Measurements from ENCODE around the gene GNG7.
"Not testable (repeated sequence)": the region's sequence is repeated elsewhere in the genome, so short reads cannot be mapped to it uniquely, and the experiment has no call there.

GNG7 gene

DNA sequence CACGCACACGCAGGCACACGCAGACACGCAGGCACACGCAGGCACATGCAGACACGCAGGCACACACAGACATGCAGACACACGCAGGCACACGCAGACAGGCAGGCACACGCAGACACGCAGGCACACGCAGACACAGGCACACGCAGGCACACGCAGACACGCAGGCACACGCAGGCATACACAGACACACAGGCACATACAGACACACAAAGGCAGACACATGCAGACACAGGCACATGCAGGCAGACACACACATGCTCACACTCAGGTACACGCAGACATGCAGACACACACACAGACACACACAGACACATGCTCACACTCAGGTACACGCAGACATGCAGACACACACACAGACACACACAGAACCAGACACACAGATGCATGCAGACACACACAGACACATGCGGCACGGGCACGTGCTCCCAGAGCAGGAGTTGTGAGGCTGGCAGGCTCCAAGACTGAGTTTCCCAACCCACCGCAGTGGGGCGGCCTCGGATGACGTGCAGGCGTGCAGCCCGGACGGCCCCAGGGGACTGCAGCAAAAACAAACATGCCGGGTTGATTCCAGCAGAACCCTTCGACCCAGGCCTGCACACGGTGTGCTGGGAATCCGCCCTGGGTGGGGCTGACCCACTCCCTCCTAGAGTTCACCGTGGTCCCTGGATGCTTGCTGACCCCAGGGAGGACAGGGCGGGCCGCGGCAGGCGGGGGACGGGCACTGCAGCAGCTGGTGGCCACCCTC is 126.6 kb downstream of the GNG7 start:
- no peaks in the 10 kb centered on the region for H3K9me3 Mint-ChIP-seq
- no peak for DNase-seq
- H3K4me1 Mint-ChIP-seq (ENCODE audit: low read depth in 2 of 2) = peaks cover 0 to 2% of the 10 kb centered on the region in 2 donors
- peaks cover 6 to 9% of the 10 kb centered on the region in 2 donors for H3K27me3 Mint-ChIP-seq
- no peak overlapping the region for H3K4me3 Mint-ChIP-seq
- H3K36me3 Mint-ChIP-seq (ENCODE audit: insufficient read depth) = no peaks in the 10 kb centered on the region
- ATAC-seq (replicated peaks) = no peak
- H3K27ac Mint-ChIP-seq = no peak overlapping the region

DNA sequence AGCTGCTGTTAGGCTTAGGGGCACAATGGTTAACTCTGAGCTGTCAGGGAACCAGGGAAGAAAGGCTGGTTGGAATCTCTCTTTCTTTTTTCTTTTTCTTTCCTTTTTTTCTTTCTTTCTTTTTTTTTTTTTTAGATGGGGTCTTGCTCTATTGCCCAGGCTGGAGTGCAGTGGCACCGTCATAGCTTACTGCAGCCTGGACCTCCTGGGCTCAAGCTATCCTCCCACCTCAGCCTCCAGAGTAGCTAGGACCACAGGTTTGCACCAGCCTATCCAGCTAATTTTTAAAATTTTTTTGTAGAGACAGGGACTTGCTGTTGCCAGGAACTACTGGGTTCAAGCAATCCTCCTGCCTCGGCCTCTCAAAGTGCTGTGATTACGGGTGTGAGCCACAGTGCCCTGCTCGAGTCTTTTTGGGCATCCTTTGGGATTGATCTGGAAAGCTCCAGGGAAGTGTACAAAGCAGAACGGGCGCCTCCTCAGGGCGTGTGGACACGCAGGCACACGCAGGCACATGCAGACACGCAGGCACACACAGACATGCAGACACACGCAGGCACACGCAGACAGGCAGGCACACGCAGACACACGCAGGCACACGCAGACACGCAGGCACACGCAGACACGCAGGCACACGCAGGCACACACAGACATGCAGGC is 127.4 kb downstream of the GNG7 start:
- Mint-ChIP-seq H3K36me3 (ENCODE audit: insufficient read depth) (no peaks in the 10 kb centered on the region), H3K4me3 (no peak overlapping the region), H3K4me1 (ENCODE audit: low read depth in 2 of 2) (peaks cover 0 to 2% of the 10 kb centered on the region in 2 donors), H3K27ac (no peak overlapping the region), H3K27me3 (peaks cover 6 to 9% of the 10 kb centered on the region in 2 donors), H3K9me3 (no peaks in the 10 kb centered on the region)
- no peak for ATAC-seq (replicated peaks)
- no peak for DNase-seq

DNA sequence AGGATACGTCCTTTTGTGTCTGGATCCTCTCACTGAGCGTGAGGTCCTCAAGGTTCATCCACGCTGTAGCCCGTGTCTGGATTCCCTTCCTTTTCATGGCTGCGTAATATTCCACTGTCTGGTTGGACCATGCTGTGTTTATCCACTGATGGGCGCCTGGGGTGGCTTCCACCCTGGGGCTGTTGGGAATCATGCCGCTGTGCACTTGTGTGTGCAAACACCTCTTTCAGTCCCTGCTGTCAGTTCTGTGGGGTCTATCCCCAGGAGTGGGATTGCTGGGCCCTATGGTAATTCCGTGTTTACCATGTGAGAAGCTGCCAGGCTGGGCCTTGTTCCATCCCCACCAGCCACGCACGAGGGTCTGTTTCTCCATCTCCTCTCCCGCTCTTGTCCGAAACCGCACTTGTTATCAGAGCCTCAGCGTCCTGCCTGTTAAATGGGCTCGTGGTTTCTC is 128.0 kb downstream of the GNG7 start:
- H3K27me3 Mint-ChIP-seq = peaks cover 6 to 9% of the 10 kb centered on the region in 2 donors
- no peaks in the 10 kb centered on the region for H3K9me3 Mint-ChIP-seq
- no peak overlapping the region for H3K4me3 Mint-ChIP-seq
- H3K4me1 Mint-ChIP-seq (ENCODE audit: low read depth in 2 of 2) = peaks cover 0 to 2% of the 10 kb centered on the region in 2 donors
- DNase-seq (no peak), ATAC-seq (replicated peaks) (no peak)
- H3K27ac Mint-ChIP-seq = peak overlapping the region in 1 of 2 donors; percentile 38
- no peaks in the 10 kb centered on the region for H3K36me3 Mint-ChIP-seq (ENCODE audit: insufficient read depth)

DNA sequence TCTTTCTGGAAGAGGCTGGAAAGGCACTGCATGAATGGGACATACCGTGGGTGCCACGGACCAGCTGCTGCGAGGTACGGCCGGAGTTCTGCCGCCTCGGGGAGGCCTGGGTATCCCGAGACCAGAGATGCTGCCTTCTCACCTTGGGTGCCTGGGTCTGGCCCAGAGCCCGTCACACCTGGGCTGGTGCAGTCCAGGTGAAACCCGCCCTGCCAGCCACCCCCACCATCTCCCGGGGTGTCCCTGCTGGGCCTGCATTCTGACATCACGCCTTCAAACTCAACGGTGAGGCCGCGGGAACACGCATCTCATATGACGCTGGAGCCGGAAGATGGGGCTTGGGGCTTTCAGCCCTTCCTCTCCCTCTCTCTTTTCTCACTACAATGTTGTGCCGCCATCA is 128.6 kb downstream of the GNG7 start:
- Mint-ChIP-seq H3K9me3 (no peaks in the 10 kb centered on the region), H3K27me3 (peaks cover 6 to 9% of the 10 kb centered on the region in 2 donors), H3K4me1 (ENCODE audit: low read depth in 2 of 2) (no peaks in the 10 kb centered on the region), H3K4me3 (no peak overlapping the region), H3K27ac (peak overlapping the region in 1 of 2 donors; percentile 38), H3K36me3 (ENCODE audit: insufficient read depth) (no peaks in the 10 kb centered on the region)
- DNase-seq = no peak
- no peak for ATAC-seq (replicated peaks)

DNA sequence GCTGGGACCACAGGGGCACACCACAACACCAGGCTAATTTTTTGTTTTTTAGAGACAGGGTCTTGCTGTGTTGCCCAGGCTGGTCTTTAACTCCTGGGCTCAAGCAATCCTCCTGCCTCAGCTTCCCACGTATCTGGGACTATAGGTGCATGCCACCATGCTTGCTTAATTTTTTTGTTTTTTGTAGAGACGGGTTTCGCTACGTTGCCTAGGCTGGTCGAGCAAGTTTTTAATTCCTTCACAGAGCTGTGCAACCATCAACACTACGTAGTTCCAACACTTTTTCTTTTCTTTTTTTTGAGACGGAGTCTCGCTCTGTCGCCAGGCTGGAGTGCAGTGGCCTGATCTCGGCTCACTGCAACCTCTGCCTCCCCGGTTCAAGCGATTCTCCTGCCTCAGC is 130.3 kb downstream of the GNG7 start:
- not testable (repeated sequence) for DNase-seq; H3K36me3 Mint-ChIP-seq (ENCODE audit: insufficient read depth); H3K4me3 Mint-ChIP-seq; H3K27me3 Mint-ChIP-seq; H3K27ac Mint-ChIP-seq; ATAC-seq (replicated peaks); H3K9me3 Mint-ChIP-seq
- peaks cover 0 to 10% of the 10 kb centered on the region in 2 donors for H3K4me1 Mint-ChIP-seq (ENCODE audit: low read depth in 2 of 2)

DNA sequence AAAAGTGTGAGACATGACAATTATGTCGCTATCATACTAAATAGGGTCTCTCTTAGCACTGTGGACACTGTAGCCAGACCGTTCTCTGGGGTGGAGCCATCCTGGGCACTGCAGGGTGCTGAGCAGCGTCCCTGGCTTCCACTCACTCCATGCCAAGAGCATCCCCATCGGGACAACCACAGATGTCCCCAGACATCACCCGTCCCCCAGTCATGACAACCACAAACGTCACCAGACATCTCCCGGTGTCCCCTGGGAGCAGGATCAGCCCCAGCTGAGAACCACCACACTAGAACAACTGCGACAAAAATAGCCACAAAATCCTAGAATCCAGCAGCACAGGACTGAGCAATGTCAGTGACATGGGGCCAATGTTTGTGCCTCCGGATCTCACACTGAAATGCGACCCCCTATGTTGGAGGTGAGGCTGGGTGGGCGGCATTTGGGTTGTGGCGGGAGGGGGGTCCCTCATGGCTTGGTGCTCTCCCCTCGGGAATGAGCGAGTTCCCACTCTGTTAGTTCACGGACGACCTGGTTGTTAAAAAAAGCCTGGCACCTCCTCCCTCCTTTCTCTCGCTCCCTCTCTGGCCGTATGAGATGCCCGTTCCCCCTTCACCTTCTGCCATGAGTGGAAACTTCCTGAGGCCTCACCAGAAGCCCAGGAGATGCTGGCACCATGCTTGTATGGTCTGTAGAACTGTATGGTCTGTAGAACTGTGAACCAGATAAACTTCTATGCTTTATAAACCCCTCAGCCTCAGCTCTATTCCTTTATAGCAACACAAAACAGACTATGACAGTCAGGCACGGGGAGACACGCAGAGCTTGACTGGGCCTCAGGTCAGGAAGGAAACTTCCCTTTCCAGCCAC is 132.7 kb downstream of the GNG7 start:
- Mint-ChIP-seq H3K27ac (peak overlapping the region in 1 of 2 donors; percentile 46), H3K9me3 (no peaks in the 10 kb centered on the region), H3K36me3 (ENCODE audit: insufficient read depth) (no peaks in the 10 kb centered on the region), H3K27me3 (no peaks in the 10 kb centered on the region), H3K4me3 (no peak overlapping the region), H3K4me1 (ENCODE audit: low read depth in 2 of 2) (peaks cover 0 to 10% of the 10 kb centered on the region in 2 donors)
- ATAC-seq (replicated peaks) = no peak
- DNase-seq = no peak

DNA sequence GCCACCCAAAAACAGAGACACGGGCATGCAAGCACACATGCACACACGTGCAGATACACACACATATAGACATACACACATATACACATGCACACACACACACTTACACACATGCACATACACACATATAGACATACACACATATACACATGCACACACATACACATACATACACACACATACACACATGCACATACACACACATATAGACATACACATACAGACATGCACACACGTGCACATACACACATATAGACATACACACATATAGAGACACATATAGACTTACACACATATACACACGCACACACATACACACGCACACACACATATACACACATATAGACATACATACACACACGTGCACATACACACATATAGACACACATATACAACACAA is 134.5 kb downstream of the GNG7 start:
- H3K27ac Mint-ChIP-seq = no peak overlapping the region

DNA sequence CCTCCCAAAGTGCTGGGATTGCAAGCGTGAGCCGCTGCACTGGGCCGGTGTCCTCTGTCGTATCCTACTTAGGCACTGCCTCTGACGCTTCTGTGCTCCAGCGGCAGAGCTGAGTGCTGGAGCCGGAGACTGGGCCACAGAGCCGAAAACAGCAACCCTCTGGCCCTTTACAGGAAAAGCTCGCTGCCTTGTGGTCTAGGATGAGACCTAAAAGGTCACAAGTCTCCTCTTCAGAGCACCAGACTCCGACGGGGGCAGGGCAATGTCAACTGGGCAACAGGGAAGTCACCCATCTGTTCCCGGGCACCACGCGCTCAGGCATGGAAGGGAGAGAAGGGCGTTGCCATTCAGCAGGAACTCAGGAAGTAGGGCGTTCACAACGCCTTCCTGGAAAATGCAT is 134.9 kb downstream of the GNG7 start:
- Mint-ChIP-seq H3K9me3 (no peaks in the 10 kb centered on the region), H3K4me3 (peak overlapping the region in 1 of 2 donors; percentile 13), H3K27me3 (no peaks in the 10 kb centered on the region), H3K27ac (no peak overlapping the region), H3K36me3 (ENCODE audit: insufficient read depth) (no peaks in the 10 kb centered on the region), H3K4me1 (ENCODE audit: low read depth in 2 of 2) (peaks cover under 1 to 14% of the 10 kb centered on the region in 2 donors)
- ATAC-seq (replicated peaks) = peak; percentile 24
- DNase-seq = no peak

More for the DNA sequence above, 134.5 kb downstream of the GNG7 start:
- Mint-ChIP-seq H3K9me3 (no peaks in the 10 kb centered on the region), H3K4me1 (ENCODE audit: low read depth in 2 of 2) (peaks cover 0 to 12% of the 10 kb centered on the region in 2 donors), H3K36me3 (ENCODE audit: insufficient read depth) (no peaks in the 10 kb centered on the region), H3K4me3 (no peak overlapping the region), H3K27me3 (no peaks in the 10 kb centered on the region)
- no peak for DNase-seq
- ATAC-seq (replicated peaks) = no peak

DNA sequence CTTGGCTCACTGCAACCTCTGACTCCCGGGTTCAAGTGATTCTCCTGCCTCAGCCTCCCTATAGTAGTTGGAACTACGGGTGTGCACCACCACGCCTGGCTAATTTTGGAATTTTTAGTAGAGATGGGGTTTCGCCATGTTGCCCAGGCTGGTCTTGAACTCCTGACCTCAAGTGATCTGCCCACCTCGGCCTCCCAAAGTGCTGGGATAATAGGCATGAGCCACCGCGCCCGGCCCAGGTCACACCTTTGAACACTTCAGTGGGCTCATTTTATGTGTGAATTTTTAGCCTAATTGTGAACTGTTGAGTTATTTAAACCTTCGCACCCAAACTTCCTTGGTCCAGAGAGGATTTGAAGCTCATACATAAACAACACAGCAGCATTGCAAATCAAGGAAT is 138.9 kb downstream of the GNG7 start:
- H3K27ac Mint-ChIP-seq = peak overlapping the region in 1 of 2 donors; percentile 51
- ATAC-seq (replicated peaks); DNase-seq; H3K9me3 Mint-ChIP-seq; H3K27me3 Mint-ChIP-seq; H3K36me3 Mint-ChIP-seq (ENCODE audit: insufficient read depth): not testable (repeated sequence)
- H3K4me3 Mint-ChIP-seq = peak overlapping the region; percentile 82 to 89
- peaks cover 10 to 23% of the 10 kb centered on the region in 2 donors for H3K4me1 Mint-ChIP-seq (ENCODE audit: low read depth in 2 of 2)

DNA sequence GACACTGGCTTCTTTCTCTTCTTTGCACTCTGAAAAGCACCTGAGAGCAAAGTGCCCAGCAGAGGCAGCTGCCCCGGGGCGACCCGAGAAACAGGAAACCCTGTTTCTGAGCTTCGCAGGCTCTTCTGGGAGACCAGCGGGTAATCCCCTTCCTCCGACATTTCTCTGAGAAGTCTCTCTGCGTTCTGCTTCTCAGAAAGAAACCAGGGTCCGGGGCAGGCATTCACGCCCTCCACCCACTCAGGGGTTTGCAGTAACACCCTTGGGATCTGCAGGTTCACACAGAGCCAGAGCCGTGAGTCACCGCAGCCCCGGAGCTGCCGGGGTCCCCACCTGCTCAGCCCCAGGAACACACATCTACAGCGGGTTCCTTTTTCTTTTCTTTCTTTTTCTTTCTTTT is 140.6 kb downstream of the GNG7 start:
- Mint-ChIP-seq H3K4me1 (ENCODE audit: low read depth in 2 of 2) (peaks cover 12 to 16% of the 10 kb centered on the region in 2 donors), H3K27ac (peak overlapping the region; percentile 92 to 94), H3K36me3 (ENCODE audit: insufficient read depth) (peaks cover 2% of the 10 kb centered on the region), H3K9me3 (no peaks in the 10 kb centered on the region), H3K27me3 (no peaks in the 10 kb centered on the region), H3K4me3 (peak overlapping the region; percentile 82 to 89)
- ATAC-seq (replicated peaks) (peak; percentile 94), DNase-seq (peak; percentile 53 to 59 (median 55))

DNA sequence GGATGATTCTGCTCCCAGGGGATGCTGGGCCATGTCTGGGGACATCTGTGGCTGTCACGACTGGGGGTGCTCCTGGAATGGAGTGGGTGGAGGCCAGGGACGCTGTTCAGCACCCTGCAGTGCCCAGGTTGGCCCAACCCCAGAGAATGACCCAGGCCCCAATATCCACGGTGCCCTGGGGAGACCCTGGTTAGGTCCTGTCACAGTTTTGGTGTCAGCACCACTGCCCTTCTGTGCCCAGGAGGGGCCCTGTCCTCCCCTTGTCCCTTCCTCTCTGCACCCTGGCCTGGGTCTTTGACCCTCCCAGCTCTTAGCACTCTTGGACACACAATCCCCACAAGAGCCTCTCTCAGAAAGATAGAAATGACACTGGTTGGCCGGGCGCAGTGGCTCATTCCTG is 141.3 kb downstream of the GNG7 start:
- DNase-seq = no peak
- Mint-ChIP-seq H3K27me3 (no peaks in the 10 kb centered on the region), H3K4me3 (peak overlapping the region; percentile 82 to 89), H3K27ac (peak overlapping the region in 1 of 2 donors; percentile 92), H3K4me1 (ENCODE audit: low read depth in 2 of 2) (peaks cover 13 to 19% of the 10 kb centered on the region in 2 donors), H3K36me3 (ENCODE audit: insufficient read depth) (peaks cover 5% of the 10 kb centered on the region), H3K9me3 (no peaks in the 10 kb centered on the region)
- ATAC-seq (replicated peaks) = no peak

DNA sequence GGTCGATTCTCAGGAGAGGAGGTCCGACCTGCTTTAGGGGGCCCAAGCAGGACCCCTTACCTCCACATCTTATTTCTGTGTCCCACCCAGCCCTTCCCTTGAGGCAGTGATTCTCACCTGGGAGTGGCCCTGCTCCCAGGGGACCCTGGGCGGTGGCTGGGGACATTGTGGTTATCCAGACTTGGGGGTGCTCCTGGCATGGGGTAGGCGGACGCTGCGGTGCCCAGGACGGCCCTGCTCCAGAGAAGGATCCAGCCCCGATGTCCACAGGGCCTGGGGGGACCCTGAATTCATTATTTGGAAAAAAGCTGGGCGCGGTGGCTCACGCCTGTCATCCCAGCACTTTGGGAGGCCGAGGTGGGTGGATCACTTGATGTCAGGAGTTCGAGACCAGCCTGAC is 142.1 kb downstream of the GNG7 start:
- Mint-ChIP-seq H3K27ac (no peak overlapping the region), H3K27me3 (no peaks in the 10 kb centered on the region), H3K4me3 (peak overlapping the region in 1 of 2 donors; percentile 82), H3K36me3 (ENCODE audit: insufficient read depth) (peaks cover 5% of the 10 kb centered on the region), H3K9me3 (no peaks in the 10 kb centered on the region), H3K4me1 (ENCODE audit: low read depth in 2 of 2) (peaks cover 13 to 19% of the 10 kb centered on the region in 2 donors)
- DNase-seq = no peak
- ATAC-seq (replicated peaks) = no peak

DNA sequence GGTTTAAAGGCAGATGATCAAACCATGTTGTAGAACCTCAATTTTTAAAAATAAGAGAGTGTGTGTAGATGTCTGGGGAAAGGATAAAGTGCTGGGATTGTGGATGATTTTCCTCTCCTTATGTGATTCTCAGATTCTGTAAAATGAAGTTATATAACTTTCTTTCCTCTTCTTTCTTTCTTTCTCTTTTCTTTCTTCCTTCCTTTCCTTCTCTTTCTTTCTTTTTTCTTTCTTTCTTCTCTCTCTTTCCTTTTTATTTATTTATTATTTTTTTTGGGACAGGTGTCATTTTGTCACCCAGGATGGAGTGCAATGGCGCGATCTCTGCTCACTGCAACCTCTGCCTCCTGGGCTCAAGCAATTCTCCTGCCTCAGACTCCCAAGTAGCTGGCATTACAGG is 144.0 kb downstream of the GNG7 start:
- Mint-ChIP-seq H3K9me3 (no peaks in the 10 kb centered on the region), H3K36me3 (ENCODE audit: insufficient read depth) (peaks cover 5% of the 10 kb centered on the region), H3K27ac (peak overlapping the region in 1 of 2 donors; percentile 57), H3K4me1 (ENCODE audit: low read depth in 2 of 2) (peaks cover 13 to 22% of the 10 kb centered on the region in 2 donors), H3K27me3 (no peaks in the 10 kb centered on the region), H3K4me3 (no peak overlapping the region)
- no peak for ATAC-seq (replicated peaks)
- no peak for DNase-seq
